D341Med (cell line): Measurements from ENCODE around the gene AATF.

Source experiments
- DNase-seq: peaks from one replicate; pipeline ENCODE4 v3.0.0; 2012; ENCODE audit warnings: low spot score

Gene AATF

DNA sequence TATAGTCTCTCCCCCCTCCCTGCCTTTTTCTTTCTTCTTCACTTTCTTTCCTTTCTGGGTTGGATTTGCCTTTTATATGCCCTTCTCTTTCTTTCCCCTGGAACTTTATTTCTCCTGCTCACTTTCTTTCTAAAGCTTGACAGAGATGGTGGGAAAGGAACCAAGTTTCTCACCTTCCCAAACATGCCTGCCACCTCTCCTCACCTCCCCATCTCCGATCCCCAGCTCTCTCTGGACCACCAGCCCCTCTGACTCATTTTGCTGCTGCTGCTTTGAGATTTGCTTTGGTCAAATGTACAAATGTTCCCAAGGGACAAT is 18.2 kb upstream of the AATF start:
- no peak for DNase-seq

DNA sequence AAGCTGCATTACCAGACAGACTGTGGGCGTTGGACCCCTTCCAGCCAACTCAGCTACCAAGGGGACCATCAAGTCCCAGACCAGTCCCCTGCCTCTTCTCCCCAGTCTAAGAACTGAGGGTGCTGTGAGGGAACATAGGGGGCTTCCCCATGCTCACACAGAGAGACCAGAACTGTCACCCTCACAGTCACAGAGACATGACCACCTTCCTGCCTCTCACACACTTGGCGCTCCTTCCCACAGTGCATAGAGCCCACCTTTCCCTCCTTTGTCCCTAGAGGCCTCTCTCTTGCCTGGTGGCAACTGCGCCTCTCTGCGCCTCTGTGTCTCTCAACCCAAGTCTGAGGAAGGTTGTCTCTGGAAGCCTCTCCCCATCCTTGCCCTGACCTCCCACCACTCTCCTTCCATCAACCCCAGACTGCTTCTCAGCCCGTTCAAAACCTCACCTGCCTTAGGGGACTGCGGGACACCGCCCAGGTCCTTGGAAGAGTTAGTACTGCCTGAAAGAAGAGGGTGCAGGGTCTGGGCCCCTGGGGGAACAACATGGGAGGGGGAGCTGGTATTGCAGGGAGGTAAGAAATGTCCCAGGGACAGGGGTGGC is 17.6 kb upstream of the AATF start:
- no peak for DNase-seq

DNA sequence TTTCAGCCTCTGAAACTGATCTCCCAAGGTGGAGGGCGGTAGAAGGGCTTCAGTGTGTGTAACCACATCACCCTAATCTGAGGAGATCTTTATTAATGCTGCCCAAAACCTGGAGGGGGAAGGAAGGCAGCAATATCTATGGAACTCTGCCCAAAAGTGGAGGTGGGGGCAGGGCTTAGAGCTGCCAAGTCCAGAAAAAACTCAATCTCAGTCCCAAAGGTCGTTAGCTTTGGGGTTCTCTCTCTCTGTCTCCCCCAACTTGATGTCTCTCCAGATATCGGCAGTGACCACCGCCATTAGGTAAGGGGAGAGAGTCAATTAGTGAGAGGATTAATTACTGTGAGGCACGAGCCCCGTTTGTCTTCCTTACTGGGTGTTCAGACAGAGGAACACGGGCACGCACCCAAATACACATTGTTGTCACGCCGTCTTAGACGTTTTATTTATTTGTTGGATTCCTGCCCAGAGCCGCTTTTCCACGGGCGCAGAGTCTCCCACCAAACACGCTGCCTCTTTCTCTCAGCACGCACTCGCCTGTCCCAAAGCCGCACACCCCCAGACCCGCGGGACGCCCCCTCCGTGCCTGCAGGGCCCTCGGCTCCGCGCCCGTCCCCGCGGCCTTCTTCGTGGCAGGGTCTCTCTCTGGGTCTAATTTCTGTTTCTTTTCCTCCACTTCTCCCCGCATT is 16.9 kb upstream of the AATF start:
- DNase-seq = peak; percentile 64

DNA sequence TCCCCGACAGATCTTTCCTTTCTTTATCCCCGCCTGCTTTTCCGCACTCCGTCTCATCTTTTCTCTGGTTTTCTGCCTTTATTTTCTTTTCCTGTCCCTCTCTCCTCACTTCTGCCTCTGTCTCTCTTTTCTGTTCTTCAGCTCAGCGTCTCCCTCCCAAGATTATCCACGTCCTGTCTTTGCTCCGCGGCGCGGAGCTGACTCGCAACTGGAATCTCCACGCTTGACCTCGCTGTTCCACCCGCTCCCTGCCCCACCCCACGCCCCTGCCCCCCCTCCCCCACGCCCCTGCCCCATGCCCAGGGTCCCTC is 16.4 kb upstream of the AATF start:
- DNase-seq = no peak

DNA sequence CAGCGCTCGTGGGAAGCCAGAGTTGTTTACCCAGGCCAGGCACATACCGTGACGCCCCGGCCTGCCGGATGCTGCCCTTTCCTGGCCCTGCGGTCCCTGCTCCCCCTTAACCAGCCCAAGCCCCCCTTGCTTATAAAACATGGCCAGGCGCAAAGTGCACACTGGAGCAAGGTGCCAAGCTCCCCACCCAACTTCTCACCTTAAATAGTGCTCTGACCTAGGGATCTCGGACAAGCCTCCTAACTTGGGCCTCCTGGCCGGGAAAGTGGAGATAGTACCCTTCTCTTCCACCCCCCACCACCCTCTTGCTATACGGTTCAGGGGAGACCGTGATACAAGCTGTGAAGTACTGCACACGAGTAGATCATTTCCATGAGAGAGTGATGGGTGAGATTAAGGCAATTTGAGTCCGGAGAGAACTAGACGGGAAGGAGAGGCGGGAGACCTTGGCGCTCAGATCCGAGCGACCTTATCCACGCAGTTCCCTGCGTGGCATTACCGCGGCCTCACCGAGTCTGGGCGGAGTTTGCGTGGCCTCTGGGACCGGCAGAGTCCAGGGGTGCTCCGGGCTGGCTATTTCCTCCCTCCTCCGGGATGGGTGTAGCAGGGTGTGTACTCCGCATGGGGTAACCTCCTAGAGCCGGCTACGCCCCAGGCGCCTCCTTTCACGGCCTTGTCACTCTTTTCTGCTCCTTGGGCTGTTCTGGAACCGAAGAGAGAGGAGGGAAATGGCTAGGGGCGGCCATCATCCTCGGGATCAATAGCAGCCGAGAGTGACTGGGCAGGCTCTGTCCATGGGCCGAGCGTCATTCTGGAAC is 15.9 kb upstream of the AATF start:
- no peak for DNase-seq

DNA sequence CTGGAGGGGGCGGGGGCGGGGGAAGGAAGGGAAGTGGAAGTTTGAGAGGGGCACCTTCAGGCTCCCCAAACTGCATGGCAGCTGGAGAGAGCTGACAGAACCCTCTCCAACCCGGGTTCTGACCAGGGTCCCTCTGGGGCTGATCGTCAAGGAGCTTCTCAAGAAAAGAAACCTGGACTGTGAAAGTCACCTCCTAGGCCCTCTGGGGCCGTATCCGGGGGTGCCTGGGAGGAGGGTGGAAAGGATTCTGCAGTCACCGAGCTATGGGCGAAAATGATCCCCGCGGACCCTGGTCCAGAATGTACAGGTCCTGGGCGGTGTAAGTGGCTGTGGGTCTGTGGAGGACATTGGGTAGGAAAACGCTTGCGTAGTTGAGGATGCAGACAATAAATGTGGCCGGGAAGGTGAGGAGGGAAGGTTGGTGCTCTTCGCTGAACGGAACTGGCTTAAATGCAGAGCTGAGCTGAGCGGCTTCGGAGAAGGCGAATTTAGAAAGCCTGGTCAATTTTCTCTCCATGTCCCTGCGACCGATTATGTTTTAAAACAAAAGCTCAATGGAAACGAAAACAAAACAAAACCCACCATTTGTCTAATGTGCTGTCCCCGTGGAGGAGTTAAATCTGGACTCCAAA is 15.1 kb upstream of the AATF start:
- no peak for DNase-seq

DNA sequence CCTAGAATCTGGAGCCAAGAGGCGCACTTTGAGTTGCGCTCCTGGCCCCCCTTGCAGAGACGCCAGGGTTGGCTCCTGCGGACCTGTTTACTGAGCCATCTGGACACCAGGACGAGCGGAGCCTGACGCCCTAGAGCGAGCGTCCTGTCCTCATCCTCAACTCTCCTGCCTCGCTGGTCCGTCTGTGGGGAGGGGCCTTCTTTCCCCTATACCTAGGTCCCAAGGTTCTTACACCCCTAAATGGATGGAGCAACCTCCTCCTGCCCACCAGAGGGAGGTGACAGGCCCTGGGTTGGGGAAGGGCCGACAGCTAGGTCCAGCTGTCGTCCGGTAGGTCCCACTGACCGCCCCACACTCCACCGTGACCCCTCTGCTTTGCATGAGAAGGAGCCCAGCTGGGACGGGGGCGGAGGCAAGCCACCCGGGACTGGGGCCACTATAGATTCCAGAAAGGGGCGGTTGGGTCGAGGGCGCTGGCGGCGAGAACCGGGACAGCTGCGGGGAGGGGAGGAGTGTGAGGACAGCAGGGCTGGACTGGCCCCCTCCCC is 14.5 kb upstream of the AATF start:
- DNase-seq = no peak

DNA sequence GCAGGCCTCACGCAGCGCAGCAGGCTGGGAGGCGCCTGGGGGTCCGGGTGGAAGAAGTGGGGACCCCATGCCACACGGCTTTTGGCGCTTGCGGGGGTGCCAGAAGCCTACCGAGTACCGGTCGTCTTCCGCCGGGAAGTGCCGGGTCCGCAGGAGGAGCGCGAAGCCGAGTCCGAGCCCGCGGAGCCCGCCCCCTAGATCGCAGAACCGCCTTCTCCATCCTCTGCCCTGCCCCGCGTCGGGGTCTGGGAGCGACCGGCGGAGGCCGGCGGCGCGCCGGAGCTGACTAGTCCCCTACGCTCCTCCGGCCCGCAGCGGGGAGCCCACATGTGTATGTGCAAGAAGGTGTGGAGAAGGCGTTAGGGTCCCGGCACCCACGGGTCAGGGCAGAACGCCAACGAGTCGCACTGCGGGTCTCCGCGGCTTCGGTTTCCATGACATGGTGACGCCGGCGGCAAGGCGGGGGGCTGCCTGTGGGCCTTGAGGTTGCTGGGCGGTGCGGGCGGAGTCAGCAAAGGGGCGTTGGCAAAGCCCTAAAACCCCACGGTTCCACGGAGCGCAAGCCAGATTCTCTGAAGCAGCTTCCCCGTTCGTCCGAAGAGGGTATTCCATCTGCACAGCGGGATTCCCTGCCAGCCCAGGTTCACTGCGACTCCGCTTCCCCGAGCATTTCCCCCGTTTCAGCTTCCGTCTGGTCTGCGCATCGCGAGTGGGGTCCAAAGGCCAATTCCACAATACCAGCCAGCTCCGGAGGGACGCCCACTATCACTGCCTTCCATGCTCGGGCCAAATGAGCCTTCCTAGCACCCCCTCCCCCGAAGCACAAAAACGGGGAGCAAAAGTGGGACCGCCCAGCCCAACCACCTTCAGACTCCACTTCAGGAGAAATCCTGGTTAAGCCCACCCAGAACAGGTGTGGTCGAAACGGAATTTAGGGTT is 13.8 kb upstream of the AATF start:
- DNase-seq = peak; percentile 80

DNA sequence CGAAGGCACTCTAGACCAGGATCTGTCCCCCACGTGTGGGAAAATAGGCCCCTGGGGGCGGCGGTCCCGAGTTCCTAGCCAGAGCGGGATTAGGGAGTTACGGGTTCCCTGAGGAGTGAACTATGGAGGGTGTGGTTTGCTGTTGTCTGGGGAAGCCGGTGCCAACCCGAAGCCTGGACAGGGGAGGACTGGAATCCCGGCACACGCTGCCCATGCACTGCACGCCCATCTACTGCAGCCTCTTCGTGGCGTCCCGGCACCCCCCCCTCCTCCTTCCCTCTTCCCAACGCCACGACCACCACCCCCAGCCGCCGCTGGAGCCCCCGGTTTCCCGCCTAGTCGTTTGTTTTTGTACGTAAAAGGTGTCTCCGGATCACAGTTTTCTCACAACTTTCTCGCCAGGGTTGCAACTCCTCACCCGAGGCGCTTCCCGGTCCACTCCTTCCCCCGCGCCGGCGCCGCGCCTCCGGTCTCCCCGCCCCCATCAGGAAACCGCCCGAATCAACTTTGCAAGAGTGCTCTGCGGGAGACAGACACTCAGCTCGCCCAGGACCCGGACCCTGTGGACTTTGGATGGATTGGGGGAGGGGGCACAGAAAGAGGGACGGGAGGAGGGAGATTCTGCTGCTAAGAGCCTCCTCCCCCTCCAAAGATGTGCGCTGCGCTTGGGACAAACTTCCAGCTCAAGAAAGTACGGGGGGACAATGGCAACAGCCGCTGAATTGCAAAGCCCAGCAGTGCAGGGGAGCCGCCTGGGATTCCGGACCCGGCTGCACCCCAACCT is 12.9 kb upstream of the AATF start:
- peak; percentile 71 for DNase-seq

DNA sequence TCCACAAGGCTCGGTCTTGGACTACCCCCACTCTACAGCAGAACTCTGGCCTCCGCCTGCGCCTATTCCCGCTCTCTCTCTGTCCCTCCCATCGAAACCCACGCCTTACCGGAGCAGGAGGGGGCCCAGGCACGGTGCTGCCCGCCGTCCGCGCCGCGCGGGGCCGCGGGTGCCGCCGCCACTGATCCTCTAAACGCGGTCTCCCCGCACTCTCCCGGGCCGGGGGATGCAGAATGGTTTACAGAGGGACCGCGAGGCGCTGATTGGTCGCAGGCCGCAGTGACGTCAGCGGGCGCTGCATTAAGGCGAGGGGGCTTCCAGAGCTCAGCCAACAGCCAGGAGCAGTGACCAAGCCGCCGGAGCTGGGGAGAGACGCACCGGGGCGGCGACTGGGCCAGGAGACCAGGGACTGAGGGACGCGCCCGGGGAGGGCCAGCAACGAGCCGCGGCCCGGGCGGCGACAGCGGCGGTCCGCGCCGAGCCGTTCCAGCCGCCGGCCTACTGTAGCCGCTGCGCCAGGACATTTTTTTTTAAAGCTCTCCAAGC is 12.2 kb upstream of the AATF start:
- peak; percentile 68 for DNase-seq

DNA sequence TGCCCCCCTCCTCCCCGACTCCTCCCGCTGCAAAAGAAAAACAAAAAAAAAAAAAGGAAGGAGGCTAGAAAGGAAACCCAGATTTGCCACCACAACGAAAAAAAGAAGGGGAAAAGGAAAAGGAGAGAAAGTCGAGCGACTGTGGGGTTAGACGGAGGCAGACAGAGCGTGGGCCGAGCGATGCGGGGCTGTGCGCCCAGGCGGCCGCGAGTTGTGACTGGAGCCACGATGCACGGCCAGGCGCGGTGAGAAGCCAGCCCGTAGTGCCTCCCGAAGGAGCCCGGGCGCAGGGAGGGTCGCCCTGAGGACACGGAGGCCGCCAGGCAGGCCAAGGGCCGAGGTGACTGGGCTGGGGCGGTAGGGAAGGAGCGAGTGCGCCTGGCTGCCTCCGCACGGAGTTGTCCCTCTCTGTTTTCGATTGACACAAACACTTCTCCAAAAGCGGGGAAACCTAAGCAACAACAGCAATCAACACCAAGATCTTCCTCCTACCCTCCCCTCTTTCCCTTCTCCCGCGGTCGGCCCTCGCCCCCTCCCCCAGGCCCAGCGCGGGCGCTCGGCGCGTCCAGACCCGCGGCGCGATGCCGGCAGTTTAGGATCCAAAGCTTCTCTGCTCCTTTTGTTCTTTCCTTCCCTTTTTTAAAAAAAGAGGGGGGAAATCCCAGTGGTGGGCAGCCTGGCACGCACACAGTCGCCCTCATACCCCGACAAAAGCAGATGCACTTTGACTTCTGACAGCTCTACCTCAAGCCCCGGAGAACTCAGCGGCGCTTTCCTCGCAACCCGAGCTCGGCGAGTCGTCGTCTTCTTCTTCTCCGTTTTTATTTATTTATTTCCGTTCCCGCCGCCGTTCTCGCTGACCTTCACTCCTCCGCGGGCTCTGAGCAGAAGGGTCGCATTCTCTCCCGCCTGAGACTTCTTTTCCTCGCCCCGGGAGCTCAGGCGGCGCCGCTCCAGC is 11.5 kb upstream of the AATF start, which contains the start of gene LHX1:
LHX1 (plus strand) TSS at position 475 of the 958 bp plus-strand sequence. CDS start 723 bp downstream, outside the sequence.
- DNase-seq = peak; percentile 70

DNA sequence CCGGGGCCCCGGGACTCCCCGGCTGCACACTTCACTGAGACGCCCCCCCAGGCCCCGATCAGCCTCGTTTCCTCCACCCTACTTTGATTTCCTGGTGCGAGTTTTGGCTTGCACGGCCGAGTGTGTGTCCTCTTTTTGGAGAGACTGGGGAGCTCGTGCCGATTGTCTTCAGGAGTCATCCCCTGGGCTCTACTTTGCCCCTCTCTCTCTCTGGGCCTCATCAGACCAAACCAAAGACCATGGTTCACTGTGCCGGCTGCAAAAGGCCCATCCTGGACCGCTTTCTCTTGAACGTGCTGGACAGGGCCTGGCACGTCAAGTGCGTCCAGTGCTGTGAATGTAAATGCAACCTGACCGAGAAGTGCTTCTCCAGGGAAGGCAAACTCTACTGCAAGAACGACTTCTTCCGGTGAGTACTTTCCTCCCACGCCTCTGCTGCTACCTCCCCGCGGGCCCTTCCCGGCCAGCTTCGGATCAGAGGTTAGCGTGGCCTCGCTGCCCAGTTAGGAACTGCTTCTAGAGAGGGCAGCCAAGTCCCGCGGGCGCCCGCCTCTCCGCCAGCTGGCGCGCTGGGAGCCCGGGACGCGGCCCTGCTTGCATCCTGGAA is 10.7 kb upstream of the AATF start:
- DNase-seq = peak; percentile 66

DNA sequence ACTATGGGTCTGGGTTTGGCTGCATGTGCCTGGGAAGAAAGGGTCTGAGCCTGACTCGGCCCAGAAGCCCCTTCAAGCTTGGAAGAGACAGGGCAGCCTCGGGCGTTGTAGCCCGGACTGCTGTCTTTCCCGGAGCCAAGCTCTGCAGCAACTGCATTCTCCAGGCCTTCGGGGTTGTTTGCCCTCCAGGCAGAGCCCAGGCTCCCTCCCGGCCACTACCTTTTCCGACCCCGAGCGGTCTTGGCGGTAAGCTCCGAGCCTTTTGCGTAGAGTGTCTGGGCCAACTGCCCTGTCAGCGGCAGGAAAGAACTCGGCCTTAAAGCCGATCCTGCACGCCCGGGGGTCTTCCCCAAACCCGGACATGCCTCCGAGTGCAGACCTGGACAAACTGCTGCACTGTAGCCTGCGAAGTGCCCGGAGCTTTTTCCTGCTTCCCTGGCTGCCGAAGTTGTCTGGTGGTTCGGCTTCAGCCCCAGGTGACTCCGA is 10.1 kb upstream of the AATF start:
- DNase-seq = no peak

DNA sequence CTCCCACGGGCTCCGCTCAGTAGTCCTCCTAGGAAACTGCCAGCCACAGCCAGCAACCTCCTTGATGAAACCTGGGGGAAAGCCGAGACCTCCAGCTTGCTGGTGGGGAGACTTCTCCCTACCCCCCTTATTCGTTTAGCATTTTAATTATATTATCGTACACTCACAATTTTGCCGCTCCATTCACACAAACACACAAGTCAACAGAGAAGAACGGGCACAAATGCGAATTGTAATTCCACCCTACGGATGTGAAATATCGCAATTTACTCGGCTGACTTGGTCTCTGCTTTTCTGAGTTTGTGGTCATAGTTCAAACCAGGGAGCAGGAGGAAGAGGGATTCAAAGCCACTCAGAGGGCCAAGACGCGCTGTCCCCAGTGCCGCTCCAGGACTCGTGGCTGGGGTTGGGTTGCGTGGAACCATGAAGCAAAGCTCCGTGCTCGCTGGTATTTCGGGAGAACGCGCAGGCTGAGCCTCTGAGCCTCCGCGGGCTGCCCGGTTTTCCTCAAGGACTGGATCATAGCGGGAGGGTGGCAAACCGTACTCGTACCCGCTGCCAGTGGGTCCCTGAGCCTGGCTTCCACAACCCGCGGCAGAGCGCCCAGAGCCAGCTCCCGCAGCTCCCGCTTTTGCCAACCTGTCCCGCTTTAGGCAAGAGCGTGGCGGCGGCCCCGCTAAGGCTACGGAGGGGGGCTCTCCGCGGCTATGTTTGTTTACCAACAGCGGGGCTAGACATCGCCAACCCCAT is 9.5 kb upstream of the AATF start:
- DNase-seq = peak; percentile 64

DNA sequence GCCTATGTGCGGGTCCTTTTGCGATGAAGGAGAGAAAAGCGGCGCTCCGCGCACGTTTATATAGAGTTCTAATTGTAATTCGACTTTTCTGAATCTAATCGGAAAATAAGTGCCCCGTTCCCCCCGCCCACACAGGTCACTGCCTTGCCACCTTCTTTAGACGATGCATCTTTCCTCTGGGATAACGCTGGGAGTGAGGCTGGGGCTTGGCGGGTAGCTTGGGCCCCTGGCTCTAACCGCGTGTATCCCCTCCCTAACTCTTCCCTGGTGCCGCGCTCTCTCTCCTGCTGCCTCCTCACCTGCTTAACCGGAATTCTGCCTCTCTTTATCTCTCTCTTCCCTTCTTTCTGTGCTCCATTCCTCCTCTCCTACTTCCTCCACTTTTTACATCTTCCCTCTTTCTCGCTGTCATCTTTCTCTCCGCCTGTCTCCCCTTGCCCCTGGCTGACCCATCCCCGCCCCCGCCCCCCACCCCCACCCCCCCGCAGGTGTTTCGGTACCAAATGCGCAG is 8.9 kb upstream of the AATF start:
- no peak for DNase-seq

DNA sequence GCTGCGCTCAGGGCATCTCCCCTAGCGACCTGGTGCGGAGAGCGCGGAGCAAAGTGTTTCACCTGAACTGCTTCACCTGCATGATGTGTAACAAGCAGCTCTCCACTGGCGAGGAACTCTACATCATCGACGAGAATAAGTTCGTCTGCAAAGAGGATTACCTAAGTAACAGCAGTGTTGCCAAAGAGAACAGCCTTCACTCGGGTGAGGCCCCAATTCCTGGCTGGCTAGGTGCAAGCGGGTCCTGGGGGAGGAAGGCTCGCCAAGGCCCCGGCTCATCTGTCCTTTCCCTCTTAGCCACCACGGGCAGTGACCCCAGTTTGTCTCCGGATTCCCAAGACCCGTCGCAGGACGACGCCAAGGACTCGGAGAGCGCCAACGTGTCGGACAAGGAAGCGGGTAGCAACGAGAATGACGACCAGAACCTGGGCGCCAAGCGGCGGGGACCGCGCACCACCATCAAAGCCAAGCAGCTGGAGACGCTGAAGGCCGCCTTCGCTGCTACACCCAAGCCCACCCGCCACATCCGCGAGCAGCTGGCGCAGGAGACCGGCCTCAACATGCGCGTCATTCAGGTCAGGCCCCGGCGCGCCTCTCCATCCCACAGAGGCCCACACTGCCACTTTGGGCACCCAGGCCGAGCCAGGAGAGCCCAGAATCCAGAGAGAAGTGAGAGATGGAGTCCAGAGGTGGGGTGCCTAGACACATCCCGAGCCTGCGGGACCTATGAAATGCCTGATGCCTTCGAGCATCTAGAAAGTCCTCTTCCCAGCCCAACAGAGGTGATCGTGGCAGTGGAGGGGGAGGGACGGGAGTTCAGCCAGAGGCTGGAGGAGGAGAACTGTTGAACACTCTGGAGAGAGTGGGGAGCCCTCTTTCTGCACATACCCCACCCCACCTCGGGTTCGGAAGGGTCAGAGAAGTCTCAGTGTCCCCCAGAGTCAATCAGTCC is 8.2 kb upstream of the AATF start:
- DNase-seq = no peak
